Neural progenitor cell (in vitro differentiated cells): ENCODE measurements around the gene CDK5RAP3. TPM values are rescaled to one million over a fixed set of nuclear protein-coding genes. Genes with fewer than 3 reads are reported as not detected.

Experiments used
- DNase-seq: peaks from one replicate; pipeline ENCODE4 v3.0.0-alpha.2; 2016; ENCODE audit warnings: low spot score
- H2AFZ ChIP-seq: fragments of 200-600 bp; sonication (generic); replicated peaks from 2 replicates; pipeline ENCODE4 v1.6.1; 2016; ENCODE audit warnings: antibody characterized with exemption
- H3F3A ChIP-seq: fragments of 200-600 bp; sonication (generic); 2 replicates; pipeline ENCODE4 v1.6.1; 2016; ENCODE audit warnings: antibody characterized with exemption, low read depth
- H3K27ac ChIP-seq: fragments of 200-600 bp; sonication (generic); 2 replicates; pipeline ENCODE4 v1.5.1; 2016; ENCODE audit warnings: mild to moderate bottlenecking
- H3K27me3 ChIP-seq: fragments of 200-600 bp; sonication (generic); 2 replicates; pipeline ENCODE4 v1.6.1; 2016; ENCODE audit warnings: mild to moderate bottlenecking, moderate library complexity
- H3K36me3 ChIP-seq: fragments of 200-600 bp; sonication (generic); 2 replicates; pipeline ENCODE4 v1.5.1; 2016
- H3K4me1 ChIP-seq: fragments of 200-600 bp; sonication (generic); 2 replicates; pipeline ENCODE4 v1.6.1; 2016; ENCODE audit warnings: mixed run types
- H3K4me2 ChIP-seq: fragments of 200-600 bp; sonication (generic); 2 replicates; pipeline ENCODE4 v1.6.1; 2016
- H3K4me3 ChIP-seq: fragments of 200-600 bp; sonication (generic); 2 replicates; pipeline ENCODE4 v1.5.1; 2016
- H3K79me2 ChIP-seq: fragments of 200-600 bp; sonication (generic); 2 replicates; pipeline ENCODE4 v1.6.1; 2016; ENCODE audit warnings: low read depth
- H3K9ac ChIP-seq: fragments of 200-600 bp; sonication (generic); 2 replicates; pipeline ENCODE4 v1.6.1; 2016
- H3K9me3 ChIP-seq: fragments of 200-600 bp; sonication (generic); 2 replicates; pipeline ENCODE4 v1.5.1; 2016; ENCODE audit warnings: low read depth
- H4K20me1 ChIP-seq: fragments of 200-600 bp; sonication (generic); 2 replicates; pipeline ENCODE4 v1.6.1; 2016; ENCODE audit warnings: low read depth
- H3K27ac Mint-ChIP-seq: 3 replicates; pipeline ENCODE4 v1.8.0; 2021; ENCODE audit warnings: mixed read lengths
- H3K27me3 Mint-ChIP-seq: 2 replicates; pipeline ENCODE4 v1.8.0; 2022; ENCODE audit warnings: low read depth, mild to moderate bottlenecking, inconsistent platforms, moderate library complexity, mixed read lengths; ENCODE audit not compliant: insufficient read depth
- H3K36me3 Mint-ChIP-seq: 3 replicates; pipeline ENCODE4 v1.8.0; 2021; ENCODE audit warnings: mixed read lengths
- H3K4me1 Mint-ChIP-seq: 3 replicates; pipeline ENCODE4 v1.8.0; 2021; ENCODE audit warnings: mixed read lengths
- H3K4me3 Mint-ChIP-seq: 3 replicates; pipeline ENCODE4 v1.8.0; 2021; ENCODE audit warnings: mild to moderate bottlenecking, moderate library complexity, mixed read lengths
- H3K9me3 Mint-ChIP-seq: 3 replicates; pipeline ENCODE4 v1.8.0; 2020; ENCODE audit warnings: mixed read lengths
- CTCF ChIP-seq: fragments of 200-600 bp; sonication (generic); IDR thresholded peaks from 2 replicates; pipeline ENCODE4 v1.5.1; 2017; ENCODE audit warnings: antibody characterized with exemption, mild to moderate bottlenecking
- EZH2 ChIP-seq: fragments of 200-600 bp; sonication (generic); IDR thresholded peaks from 2 replicates; pipeline ENCODE4 v1.6.1; 2017; ENCODE audit warnings: antibody characterized with exemption, mild to moderate bottlenecking, moderate library complexity
- EZH2phosphoT487 ChIP-seq: fragments of 200-600 bp; sonication (generic); IDR thresholded peaks from 2 replicates; pipeline ENCODE4 v1.6.1; 2017; ENCODE audit warnings: antibody characterized with exemption
- total RNA-seq: library from RNA; depleted of rRNA; stranded (reverse); fragments of >200 nt; gene quantifications from 2 replicates; pipeline ENCODE4 v1.2.3, GENCODE V29; 2015; ENCODE audit warnings: low replicate concordance

CDK5RAP3 gene
- total RNA-seq, 1 donor from 2014 or later = 104 TPM

- H3K4me1 Mint-ChIP-seq = peaks cover 90% of the 10 kb centered on the region
- H4K20me1 ChIP-seq = no peaks in the 10 kb centered on the region
- no peaks in the 10 kb centered on the region for H3K36me3 ChIP-seq
- H3K4me1 ChIP-seq = peaks cover 94% of the 10 kb centered on the region
- TF ChIP-seq EZH2 (no peak), EZH2phosphoT487 (no peak), CTCF (no peak)
- H3K79me2 ChIP-seq = no peaks in the 10 kb centered on the region
- H3K36me3 Mint-ChIP-seq = no peaks in the 10 kb centered on the region
- H3K27ac ChIP-seq = peak overlapping the region; percentile 91
- H3K27me3 Mint-ChIP-seq = peaks cover 8% of the 10 kb centered on the region
- H3F3A ChIP-seq = peaks cover 89% of the 10 kb centered on the region
- no peaks in the 10 kb centered on the region for H3K27me3 ChIP-seq
- H3K27ac Mint-ChIP-seq = peak overlapping the region; percentile 93
- no peak overlapping the region for H3K9ac ChIP-seq
- no peaks in the 10 kb centered on the region for H3K9me3 Mint-ChIP-seq
- no peak for DNase-seq
- H3K9me3 ChIP-seq = no peaks in the 10 kb centered on the region
- no peak overlapping the region for H3K4me3 ChIP-seq
- no peak overlapping the region for H2AFZ ChIP-seq
- H3K4me2 ChIP-seq = peak overlapping the region; percentile 69
- H3K4me3 Mint-ChIP-seq = peak overlapping the region; percentile 67
These were observed 21.3 kb downstream of the CDK5RAP3 start for GRCh38 chr17:47992216-47992615.

- H3K4me1 Mint-ChIP-seq = peaks cover 89% of the 10 kb centered on the region
- Histone ChIP-seq H3K79me2 (no peaks in the 10 kb centered on the region), H3K36me3 (no peaks in the 10 kb centered on the region), H3K4me1 (peaks cover 93% of the 10 kb centered on the region), H3K9ac (no peak overlapping the region), H2AFZ (no peak overlapping the region), H3K4me3 (no peak overlapping the region), H4K20me1 (no peaks in the 10 kb centered on the region), H3K9me3 (no peaks in the 10 kb centered on the region), H3F3A (peaks cover 80% of the 10 kb centered on the region), H3K27ac (no peak overlapping the region), H3K4me2 (peak overlapping the region; percentile 69), H3K27me3 (no peaks in the 10 kb centered on the region)
- peak overlapping the region; percentile 97 for H3K27ac Mint-ChIP-seq
- DNase-seq = no peak
- TF ChIP-seq EZH2 (no peak), CTCF (no peak), EZH2phosphoT487 (no peak)
- peak overlapping the region; percentile 14 for H3K4me3 Mint-ChIP-seq
- peaks cover 8% of the 10 kb centered on the region for H3K27me3 Mint-ChIP-seq
- H3K9me3 Mint-ChIP-seq = no peaks in the 10 kb centered on the region
- no peaks in the 10 kb centered on the region for H3K36me3 Mint-ChIP-seq
These were observed 22.2 kb downstream of the CDK5RAP3 start for GRCh38 chr17:47993031-47993564.

GRCh38 chr17:47993964-47994363 is 23.1 kb downstream of the CDK5RAP3 start:
- H3K27ac ChIP-seq = peak overlapping the region; percentile 88

More at GRCh38 chr17:47993964-47994363, 23.1 kb downstream of the CDK5RAP3 start:
- Histone ChIP-seq H3K27me3 (no peaks in the 10 kb centered on the region), H3K4me1 (peaks cover 84% of the 10 kb centered on the region), H3K4me2 (peak overlapping the region; percentile 63), H3K79me2 (no peaks in the 10 kb centered on the region), H3K9me3 (no peaks in the 10 kb centered on the region), H3K9ac (no peak overlapping the region), H3F3A (peaks cover 74% of the 10 kb centered on the region), H3K36me3 (no peaks in the 10 kb centered on the region), H4K20me1 (no peaks in the 10 kb centered on the region), H2AFZ (no peak overlapping the region), H3K4me3 (no peak overlapping the region)
- Mint-ChIP-seq H3K9me3 (no peaks in the 10 kb centered on the region), H3K27me3 (peaks cover 10% of the 10 kb centered on the region), H3K36me3 (no peaks in the 10 kb centered on the region), H3K27ac (peak overlapping the region; percentile 99), H3K4me3 (no peak overlapping the region), H3K4me1 (peaks cover 82% of the 10 kb centered on the region)
- DNase-seq = no peak
- no peak for TF ChIP-seq EZH2phosphoT487
- TF ChIP-seq EZH2 = no peak
- no peak for TF ChIP-seq CTCF
